ENCODE results near the gene LHFPL3. TPM values are rescaled to one million over a fixed set of nuclear protein-coding genes. Genes with fewer than 3 reads are reported as not detected.

The LHFPL3 gene
- total RNA-seq, 1 donor from 2014 or later: not detected

DNA sequence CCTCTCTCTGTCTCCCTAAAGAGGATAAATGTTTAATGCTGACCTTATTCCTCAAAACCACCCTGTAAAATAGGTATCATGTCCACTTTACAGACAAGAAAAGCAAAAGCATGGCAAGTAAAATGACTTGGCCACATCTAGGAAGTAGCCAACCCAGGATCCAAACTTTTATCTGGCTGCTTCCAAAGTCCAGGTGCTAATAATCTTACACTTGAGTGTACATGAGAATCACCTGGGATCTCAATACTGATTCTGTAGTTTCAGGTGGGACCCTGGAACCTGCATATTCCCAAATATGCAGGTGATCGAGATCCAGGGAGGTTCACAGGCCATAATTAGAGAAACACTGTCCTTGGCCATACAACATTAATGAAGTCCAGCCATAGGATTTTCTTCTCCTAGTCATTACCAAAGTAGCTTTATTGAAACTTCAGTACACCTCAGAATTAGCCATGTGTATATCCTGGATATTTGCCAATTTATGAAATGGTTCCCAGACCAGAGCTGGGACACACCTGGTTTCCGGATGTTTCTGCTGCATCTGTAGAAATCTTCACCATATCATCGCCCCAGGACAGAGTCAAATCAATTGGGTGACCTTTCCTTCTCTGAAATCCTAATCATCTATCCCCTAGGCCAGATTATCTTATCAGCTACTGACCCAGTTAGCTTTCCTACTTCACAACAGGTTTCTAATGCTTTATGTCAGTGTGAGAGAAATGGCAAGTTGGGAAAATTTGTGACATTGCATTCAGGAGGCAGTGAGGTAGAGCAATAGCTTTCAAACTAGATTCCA is 566.5 kb downstream of the LHFPL3 start:
- Mint-ChIP-seq H3K4me3 (no peak overlapping the region), H3K4me1 (peaks cover 2% of the 10 kb centered on the region), H3K9me3 (no peaks in the 10 kb centered on the region), H3K27me3 (no peaks in the 10 kb centered on the region), H3K36me3 (ENCODE audit: low read depth) (no peaks in the 10 kb centered on the region), H3K27ac (no peak overlapping the region)
- CTCF ChIA-PET: interaction anchor here (0.6 to 4.7 kb wide), 3 partner anchors 11 to 23 kb away, joined by 4 to 26 read pairs (median 7); no protein-coding TSS in a partner anchor
- DNase-seq (no peak), ATAC-seq (ENCODE audit: low read depth) (no peak)
- POLR2A ChIA-PET: no interaction called here
- intact Hi-C loops (cut with micrococcal nuclease): no loop called here
- TF ChIP-seq CTCF (IDR thresholded peaks at IDR 0.05): no peak

- intact Hi-C loops (cut with micrococcal nuclease): no loop called here
- ATAC-seq (ENCODE audit: low read depth) (no peak), DNase-seq (no peak)
- Mint-ChIP-seq H3K4me3 (no peak overlapping the region), H3K4me1 (peaks cover 2% of the 10 kb centered on the region), H3K36me3 (ENCODE audit: low read depth) (no peaks in the 10 kb centered on the region), H3K9me3 (no peaks in the 10 kb centered on the region), H3K27me3 (no peaks in the 10 kb centered on the region), H3K27ac (no peak overlapping the region)
- POLR2A ChIA-PET: no interaction called here
- no peak for TF ChIP-seq CTCF (IDR thresholded peaks at IDR 0.05)
- CTCF ChIA-PET: interaction anchor here (2.1 to 4.7 kb wide), 2 partner anchors 12 to 22 kb away, joined by 7 to 26 read pairs; no protein-coding TSS in a partner anchor
These were observed 567.3 kb downstream of the LHFPL3 start for GRCh38 chr7:104895522-104896236.

DNA sequence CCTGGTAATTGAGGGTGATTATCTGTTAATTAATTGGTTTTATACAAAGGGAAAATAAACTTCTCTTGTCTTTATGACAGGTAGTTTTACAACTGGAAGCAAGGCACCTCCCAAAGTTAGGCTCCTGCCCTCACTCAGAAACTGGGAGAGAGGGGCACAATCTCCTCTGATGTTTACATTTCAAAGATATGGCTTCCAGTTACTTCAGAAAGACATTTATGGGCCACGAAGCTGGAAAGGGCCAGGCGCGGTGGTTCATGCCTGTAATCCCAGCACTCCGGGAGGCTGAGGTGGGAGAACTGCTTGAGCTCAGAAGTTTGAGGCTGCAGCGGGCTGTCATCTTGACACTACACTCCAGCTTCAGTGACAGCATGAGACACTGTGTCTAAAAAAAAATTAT is 570.0 kb downstream of the LHFPL3 start:
- H3K27me3 Mint-ChIP-seq: peaks cover 3% of the 10 kb centered on the region
- ChIA-PET POLR2A (no interaction called here), CTCF (interaction anchor here (1.7 to 1.8 kb wide), 2 partner anchors 15 to 20 kb away, joined by 6 to 13 read pairs; no protein-coding TSS in a partner anchor)
- ATAC-seq (ENCODE audit: low read depth) (no peak), DNase-seq (no peak)
- intact Hi-C loops (cut with micrococcal nuclease): no loop called here
- no peak for TF ChIP-seq CTCF (IDR thresholded peaks at IDR 0.05)
- H3K4me1 Mint-ChIP-seq: peaks cover 2% of the 10 kb centered on the region
- H3K9me3 Mint-ChIP-seq: no peaks in the 10 kb centered on the region
- H3K4me3 Mint-ChIP-seq: no peak overlapping the region
- no peaks in the 10 kb centered on the region for H3K36me3 Mint-ChIP-seq (ENCODE audit: low read depth)
- H3K27ac Mint-ChIP-seq: no peak overlapping the region

- intact Hi-C loops (cut with micrococcal nuclease): no loop called here
- no peaks in the 10 kb centered on the region for H3K36me3 Mint-ChIP-seq (ENCODE audit: low read depth)
- no peak for TF ChIP-seq CTCF (IDR thresholded peaks at IDR 0.05)
- CTCF ChIA-PET: no interaction called here
- H3K27me3 Mint-ChIP-seq: peaks cover 3% of the 10 kb centered on the region
- H3K27ac Mint-ChIP-seq: no peak overlapping the region
- H3K9me3 Mint-ChIP-seq: no peaks in the 10 kb centered on the region
- no peak for DNase-seq
- no peak for ATAC-seq (ENCODE audit: low read depth)
- POLR2A ChIA-PET: no interaction called here
- H3K4me3 Mint-ChIP-seq: no peak overlapping the region
- peaks cover 2% of the 10 kb centered on the region for H3K4me1 Mint-ChIP-seq
These were observed 572.3 kb downstream of the LHFPL3 start for GRCh38 chr7:104900525-104901239.

DNA sequence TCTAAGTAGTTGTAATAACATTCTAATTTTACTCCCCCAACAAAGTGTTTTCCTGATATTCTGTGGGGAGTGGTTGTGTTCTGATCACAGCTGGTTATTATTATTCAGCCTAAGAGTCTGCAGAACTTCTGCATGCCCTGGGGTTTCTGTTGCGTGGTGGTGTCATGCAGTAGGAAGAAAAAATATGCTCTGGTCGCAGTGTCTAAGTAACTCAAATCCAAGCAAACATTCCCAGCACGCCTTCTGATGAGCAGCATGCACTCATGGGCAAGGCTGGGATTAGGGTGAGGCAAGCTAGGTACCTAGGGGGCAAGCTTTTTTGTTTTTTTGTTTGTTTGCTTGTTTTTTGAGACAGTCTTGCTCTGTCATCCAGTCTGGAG is 572.8 kb downstream of the LHFPL3 start:
- Mint-ChIP-seq H3K27ac (no peak overlapping the region), H3K9me3 (no peaks in the 10 kb centered on the region), H3K27me3 (peaks cover 3% of the 10 kb centered on the region), H3K4me3 (no peak overlapping the region), H3K36me3 (ENCODE audit: low read depth) (no peaks in the 10 kb centered on the region), H3K4me1 (peaks cover 2% of the 10 kb centered on the region)
- DNase-seq: no peak
- CTCF ChIA-PET: no interaction called here
- intact Hi-C loops (cut with micrococcal nuclease): no loop called here
- POLR2A ChIA-PET: no interaction called here
- ATAC-seq (ENCODE audit: low read depth): no peak
- TF ChIP-seq CTCF (IDR thresholded peaks at IDR 0.05): no peak
